GM18526 (cell line): ENCODE results near the gene MRPL49.
A peak's percentile ranks its signal among the peaks of the same experiment; 100 is the strongest.

Experiments used
- POLR2A ChIP-seq: IDR thresholded peaks from 3 replicates; pipeline ENCODE4 v1.6.1; 2011; ENCODE audit not compliant: insufficient read length; ENCODE audit errors: extremely low read depth

MRPL49 gene

DNA sequence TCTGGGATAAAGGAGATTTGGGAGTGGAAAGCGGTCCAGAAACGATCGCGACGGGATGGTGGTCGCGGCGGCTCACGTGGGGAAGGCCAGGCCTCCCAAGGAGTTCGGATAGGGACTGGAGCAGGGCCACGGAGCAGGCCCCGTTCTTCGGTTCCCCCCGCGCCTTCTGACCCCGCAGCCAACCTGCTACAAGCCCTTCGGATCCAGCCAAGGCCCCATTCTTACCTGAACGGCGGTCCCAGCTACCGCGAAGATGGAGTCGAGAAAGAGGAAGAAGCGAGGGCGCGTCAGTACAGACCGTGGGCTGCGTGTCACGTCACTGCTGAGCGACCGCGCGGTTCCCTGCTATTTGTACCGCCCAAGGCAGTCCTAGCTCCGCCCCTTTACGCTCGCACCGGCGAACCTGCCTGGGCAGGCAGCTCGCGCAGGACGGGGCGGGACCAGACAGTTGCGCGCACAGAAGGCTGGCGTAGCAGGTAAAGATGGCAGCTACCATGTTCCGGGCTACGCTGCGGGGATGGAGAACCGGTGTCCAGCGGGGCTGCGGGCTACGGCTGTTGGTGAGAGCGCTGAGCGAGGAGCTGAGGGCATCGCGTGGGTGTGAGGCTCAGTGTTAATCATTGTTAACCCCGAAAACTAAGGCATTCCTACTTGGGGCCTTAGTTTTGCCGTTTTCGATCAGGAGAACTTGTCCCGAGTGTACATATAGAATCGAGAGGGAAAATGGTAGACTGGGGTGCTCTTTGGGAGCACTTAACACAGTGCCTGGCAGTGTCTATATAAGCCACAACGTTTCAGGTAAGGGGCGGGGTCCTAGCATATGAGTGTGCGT, at the start of gene MRPL49, which contains the start of gene FAU:
MRPL49 (plus strand) TSS at position 457 of the 832 bp plus-strand sequence; CDS start at position 483, 26 bp downstream.
FAU (minus strand) TSS at position 270 of the 832 bp plus-strand sequence. CDS start 321 bp downstream, outside the sequence.
- TF ChIP-seq POLR2A: peak; percentile 90

DNA sequence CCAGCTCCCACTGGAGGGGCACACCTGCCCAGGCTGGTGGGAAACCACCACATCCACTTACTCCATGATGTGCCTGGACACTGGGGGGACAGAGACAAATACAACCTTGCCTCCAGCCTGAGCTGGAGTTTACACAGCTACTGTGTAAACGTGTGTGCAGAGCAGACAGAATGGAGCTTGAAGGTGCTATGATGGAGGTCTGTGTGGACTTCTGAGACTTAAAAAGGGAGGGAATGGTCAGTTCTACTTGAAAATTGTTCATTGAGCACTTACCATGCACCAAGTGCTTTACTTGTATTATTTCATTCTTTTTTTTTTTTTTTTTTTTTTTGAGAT, 49.5 kb upstream of the MRPL49 start:
- TF ChIP-seq POLR2A: no peak

- TF ChIP-seq POLR2A: no peak
These were observed 44.7 kb upstream of the MRPL49 start for GRCh38 chr11:65077451-65077850.

DNA sequence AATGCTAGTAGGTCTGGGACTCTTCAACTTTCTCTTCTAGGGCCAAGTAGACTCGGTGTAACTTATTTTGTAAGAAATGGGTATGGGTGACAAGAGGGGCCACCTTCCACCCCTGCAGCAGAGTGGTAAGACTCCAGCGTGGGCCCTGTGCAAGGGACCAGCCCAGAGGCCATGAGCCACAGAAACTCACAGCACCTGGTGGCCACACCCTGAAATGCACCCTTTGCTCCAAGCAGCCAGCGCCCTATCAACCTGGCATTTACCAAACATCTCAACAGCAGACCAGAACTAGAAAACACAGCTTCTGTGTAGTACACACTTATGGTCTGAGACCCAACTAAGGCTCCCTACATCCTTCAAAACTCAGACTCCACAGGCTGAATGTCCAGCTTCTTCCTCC, 44.0 kb upstream of the MRPL49 start:
- no peak for TF ChIP-seq POLR2A

- no peak for TF ChIP-seq POLR2A
These were observed 43.3 kb upstream of the MRPL49 start for GRCh38 chr11:65078786-65079342.

- no peak for TF ChIP-seq POLR2A
These were observed 38.8 kb upstream of the MRPL49 start for GRCh38 chr11:65083134-65083833.

DNA sequence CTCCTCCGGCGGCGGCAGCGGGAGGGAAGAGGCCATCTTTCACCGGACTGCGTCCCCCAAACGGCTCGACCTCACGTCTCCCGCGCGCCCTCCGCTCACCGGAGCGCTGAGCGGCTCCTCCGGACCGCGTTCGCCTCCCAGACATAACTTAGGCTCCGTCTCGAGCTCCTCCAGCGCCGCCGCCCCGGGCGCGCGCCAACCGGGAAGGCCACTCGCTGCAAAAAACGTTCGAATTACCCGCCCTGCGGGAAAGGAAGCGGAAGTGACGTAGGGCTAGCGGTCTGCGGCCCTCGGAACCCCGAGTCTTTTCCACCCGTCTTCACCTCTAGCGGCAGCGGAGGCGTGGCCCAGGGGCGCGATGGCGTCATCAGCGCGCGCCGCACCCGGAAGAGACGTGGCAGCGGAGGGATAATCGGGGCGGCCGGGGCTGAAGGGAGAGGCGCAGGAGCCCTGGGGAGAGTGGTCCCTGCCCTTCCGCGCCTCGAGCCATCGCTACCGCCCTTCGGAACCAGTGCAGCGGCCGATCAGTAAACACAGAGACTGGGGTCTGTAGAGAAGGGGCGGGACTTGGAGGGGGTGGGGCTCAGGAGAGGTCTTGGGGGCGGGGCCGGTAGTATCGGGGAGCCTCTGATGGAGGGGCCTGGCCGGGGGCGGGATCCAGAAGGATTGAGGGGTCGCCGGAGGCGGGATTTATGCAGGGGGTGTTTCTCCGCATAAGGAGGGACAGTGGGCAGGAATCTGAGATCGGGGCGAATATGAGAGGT, 38.1 kb upstream of the MRPL49 start, which contains the start of the genes CDCA5 and ZFPL1:
CDCA5 (minus strand) TSS at position 207 of the 764 bp plus-strand sequence; CDS start at position 145, 62 bp downstream.
ZFPL1 (plus strand) TSS at position 389 of the 764 bp plus-strand sequence. CDS start 477 bp downstream, outside the sequence.
- peak; percentile 80 for TF ChIP-seq POLR2A

- no peak for TF ChIP-seq POLR2A
These were observed 37.3 kb upstream of the MRPL49 start for GRCh38 chr11:65084598-65085375.

DNA sequence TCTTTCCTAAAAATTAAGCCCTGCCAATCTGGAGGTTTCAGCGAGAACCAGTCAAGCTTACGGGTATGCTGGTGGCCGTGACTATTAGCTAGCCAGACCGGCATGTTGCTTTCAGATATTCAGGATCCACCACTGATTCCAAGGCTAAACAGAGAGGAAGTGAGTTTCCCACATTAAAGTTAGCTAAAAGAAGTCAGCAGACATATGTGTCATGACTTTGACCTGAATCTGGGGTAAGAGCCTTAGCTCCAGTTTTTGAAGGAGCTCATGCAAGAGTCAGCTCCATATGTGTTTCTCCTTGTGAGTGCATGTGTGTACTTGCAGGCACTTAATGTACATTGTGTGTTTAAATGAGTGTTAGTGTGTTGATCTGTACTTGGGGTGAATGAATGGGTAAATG, 36.7 kb upstream of the MRPL49 start:
- TF ChIP-seq POLR2A: no peak

GRCh38 chr11:65086809-65087208, 35.3 kb upstream of the MRPL49 start:
- TF ChIP-seq POLR2A: no peak

DNA sequence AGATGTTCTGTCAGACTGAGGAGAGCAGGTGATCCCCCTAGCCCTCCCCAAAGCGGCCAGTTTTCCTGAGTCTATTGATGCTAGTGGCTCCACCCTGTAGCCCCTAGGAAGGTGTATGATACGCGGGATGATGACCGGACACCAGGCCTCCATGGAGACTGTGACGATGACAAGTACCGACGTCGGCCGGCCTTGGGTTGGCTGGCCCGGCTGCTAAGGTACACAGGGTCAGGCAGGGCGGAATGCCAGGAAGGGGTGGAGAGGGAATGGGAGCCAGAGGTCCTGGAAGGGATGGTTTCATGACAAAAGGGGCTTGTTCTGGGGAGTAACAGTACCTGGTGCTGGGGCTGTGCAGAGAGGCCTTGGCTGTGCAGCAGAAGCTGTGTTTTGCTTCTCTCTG, 34.9 kb upstream of the MRPL49 start:
- TF ChIP-seq POLR2A: no peak

DNA sequence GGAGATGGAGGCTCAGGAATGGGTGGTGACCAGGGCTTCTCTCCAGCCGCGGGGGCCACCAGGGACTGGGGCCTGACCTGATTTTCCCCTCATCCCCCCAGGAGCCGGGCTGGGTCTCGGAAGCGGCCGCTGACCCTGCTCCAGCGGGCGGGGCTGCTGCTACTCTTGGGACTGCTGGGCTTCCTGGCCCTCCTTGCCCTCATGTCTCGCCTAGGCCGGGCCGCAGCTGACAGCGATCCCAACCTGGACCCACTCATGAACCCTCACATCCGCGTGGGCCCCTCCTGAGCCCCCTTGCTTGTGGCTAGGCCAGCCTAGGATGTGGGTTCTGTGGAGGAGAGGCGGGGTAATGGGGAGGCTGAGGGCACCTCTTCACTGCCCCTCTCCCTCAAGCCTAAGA, 34.3 kb upstream of the MRPL49 start:
- TF ChIP-seq POLR2A: no peak

DNA sequence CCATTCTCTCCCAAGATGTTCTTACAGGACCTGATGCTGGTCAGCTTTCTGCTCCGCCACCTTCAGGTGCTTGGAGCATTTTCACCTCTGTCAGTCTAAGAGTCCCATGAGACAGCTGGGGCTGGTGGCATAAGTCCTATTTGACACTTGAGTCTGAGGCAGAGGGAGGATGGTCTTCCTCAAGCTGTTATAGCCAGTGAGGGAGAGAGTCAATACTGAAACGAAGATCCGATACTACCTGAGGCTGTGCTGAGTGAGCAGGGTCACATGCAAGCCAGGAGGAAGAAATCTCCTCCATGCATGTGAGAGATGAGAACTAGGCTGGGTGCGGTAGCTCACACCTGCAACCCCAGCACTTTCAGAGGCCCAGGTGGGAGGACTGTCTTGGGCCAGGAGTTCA, 32.5 kb upstream of the MRPL49 start:
- TF ChIP-seq POLR2A: no peak

GRCh38 chr11:65090628-65091027, 31.5 kb upstream of the MRPL49 start:
- no peak for TF ChIP-seq POLR2A

GRCh38 chr11:65095427-65095826, 26.7 kb upstream of the MRPL49 start:
- TF ChIP-seq POLR2A: no peak
